Endothelial cell of umbilical vein (primary cell): ENCODE measurements around the gene FABP1. TPM values are rescaled to one million over a fixed set of nuclear protein-coding genes. Genes with fewer than 3 reads are reported as not detected.

Source experiments
- BruUV-seq: library from RNA; stranded (reverse); fragments of 400-500 nt; replicated peaks from 2 replicates; lab custom pipeline; 2021; lab: Mats Ljungman, UMichigan
- CTCF ChIA-PET: fragments of 300-600, 350-600 bp; sonication (Branson Sonifier 250); formaldehyde crosslinking; loops from one replicate; lab custom pipeline; 2021; ENCODE audit warnings: antibody characterized with exemption, inconsistent platforms; lab: Charles Lee
- POLR2A ChIA-PET: fragments of 300-600, 350-600 bp; sonication (Branson Sonifier 250); formaldehyde crosslinking; loops from one replicate; lab custom pipeline; 2021; ENCODE audit warnings: antibody characterized with exemption, inconsistent platforms; lab: Charles Lee
- DNase-seq: peaks from one replicate; pipeline ENCODE4 v3.0.0-alpha.2; 2011; ENCODE audit warnings: low read depth, low spot score
- FAIRE-seq: peaks from 2 replicates; lab custom pipeline; 2011; peaks lifted over from hg19 to GRCh38; lab: Jason Lieb, UNC
- H2AFZ ChIP-seq: 2 replicates; pipeline ENCODE4 v1.6.0; 2012; ENCODE audit warnings: low read depth, low read length, control low read depth, inconsistent platforms
- H3K27ac ChIP-seq: 2 replicates; pipeline ENCODE4 v1.5.1; 2011; ENCODE audit warnings: low read depth, mild to moderate bottlenecking, control low read depth, low read length, moderate library complexity; ENCODE audit not compliant: insufficient read depth
- H3K27me3 ChIP-seq, 2 experiments: 2 replicates each; pipeline versions ENCODE4 v1.6.0 to v1.6.1; 2011; ENCODE audit warnings: low read length in 2 of 2, mixed read lengths in 1 of 2; ENCODE audit not compliant: control insufficient read depth in 2 of 2, insufficient read depth in 2 of 2
- H3K36me3 ChIP-seq, 2 experiments: 2 replicates in 1 of 2; 3 replicates in 1 of 2; pipeline ENCODE4 v1.5.1; 2011; ENCODE audit warnings: low read length in 2 of 2, mild to moderate bottlenecking in 1 of 2, moderate library complexity in 1 of 2; ENCODE audit not compliant: control insufficient read depth in 2 of 2, insufficient read depth in 2 of 2; ENCODE audit errors: extremely low read depth in 1 of 2
- H3K4me1 ChIP-seq: 3 replicates; pipeline ENCODE4 v1.5.1; 2011; ENCODE audit warnings: mild to moderate bottlenecking, low read length; ENCODE audit not compliant: control insufficient read depth, insufficient read depth; ENCODE audit errors: extremely low read depth
- H3K4me2 ChIP-seq: 2 replicates; pipeline ENCODE4 v1.6.1; 2011; ENCODE audit warnings: low read length, control low read depth, mixed read lengths; ENCODE audit not compliant: insufficient read depth
- H3K4me3 ChIP-seq, 3 experiments: fragments of 200-600 bp in 1 of 3; sonication (generic), shearing (Covaris generic) in 1 of 3; replicated peaks in 1 of 3; 2 replicates each; pipeline ENCODE4 v1.5.1; 2011 to 2016; ENCODE audit warnings: control low read depth in 3 of 3, low read length in 3 of 3, mild to moderate bottlenecking in 2 of 3, inconsistent platforms in 1 of 3, low read depth in 1 of 3, moderate library complexity in 1 of 3; ENCODE audit not compliant: insufficient read depth in 1 of 3
- H3K79me2 ChIP-seq: 2 replicates; pipeline ENCODE4 v1.6.0; 2012; ENCODE audit warnings: low read length, inconsistent platforms; ENCODE audit not compliant: control insufficient read depth, insufficient read depth
- H3K9ac ChIP-seq: replicated peaks from 2 replicates; pipeline ENCODE3; 2011; ENCODE audit warnings: low read length, control low read depth; ENCODE audit not compliant: insufficient read depth; ENCODE audit errors: extremely low read depth
- H3K9me1 ChIP-seq: replicated peaks from 3 replicates; pipeline ENCODE4 v1.6.0; 2011; ENCODE audit warnings: mild to moderate bottlenecking, low read length; ENCODE audit not compliant: control insufficient read depth, insufficient read depth; ENCODE audit errors: extremely low read depth
- H3K9me3 ChIP-seq: replicated peaks from 2 replicates; pipeline ENCODE4 v1.5.1; 2012; ENCODE audit warnings: low read length, inconsistent platforms; ENCODE audit not compliant: control insufficient read depth, insufficient read depth
- H4K20me1 ChIP-seq: replicated peaks from 2 replicates; pipeline ENCODE3; 2011; ENCODE audit warnings: mild to moderate bottlenecking, low read length; ENCODE audit not compliant: control insufficient read depth, insufficient read depth; ENCODE audit errors: extremely low read depth
- EZH2 ChIP-seq: IDR thresholded peaks from 2 replicates; pipeline ENCODE4 v1.6.1; 2012; ENCODE audit warnings: borderline replicate concordance, low read depth, mild to moderate bottlenecking, moderate library complexity, low read length, inconsistent platforms; ENCODE audit not compliant: severe bottlenecking
- FOS ChIP-seq: IDR thresholded peaks from 2 replicates; pipeline ENCODE4 v1.6.1; 2011; ENCODE audit warnings: mild to moderate bottlenecking, low read length, moderate library complexity, borderline replicate concordance; ENCODE audit not compliant: insufficient read depth
- GATA2 ChIP-seq: IDR thresholded peaks from 2 replicates; pipeline ENCODE4 v1.7.0; 2011; ENCODE audit warnings: low read depth, mild to moderate bottlenecking, moderate library complexity, mixed read lengths, low read length; ENCODE audit not compliant: insufficient read length, insufficient read depth
- JUN ChIP-seq: IDR thresholded peaks from 2 replicates; pipeline ENCODE4 v1.6.1; 2011; ENCODE audit warnings: borderline replicate concordance, low read depth; ENCODE audit not compliant: insufficient read length, insufficient read depth
- MAX ChIP-seq: IDR thresholded peaks from 2 replicates; pipeline ENCODE4 v1.6.1; 2011; ENCODE audit not compliant: insufficient read depth, insufficient read length
- MYC ChIP-seq: IDR thresholded peaks from one replicate; pipeline ENCODE4 v1.6.1; 2011; ENCODE audit warnings: mild to moderate bottlenecking, low read depth, low read length
- POLR2A ChIP-seq: IDR thresholded peaks from 2 replicates; pipeline ENCODE4 v1.6.1; 2012; ENCODE audit warnings: low read depth, mild to moderate bottlenecking, control low read depth, low read length
- POLR2AphosphoS5 ChIP-seq: IDR thresholded peaks from 2 replicates; pipeline ENCODE4 v1.6.1; 2012; ENCODE audit warnings: low read depth, mild to moderate bottlenecking, control low read depth, low read length, moderate library complexity; ENCODE audit not compliant: insufficient read depth
- dilution Hi-C: fragments of 300-500 bp; cut with MboI; formaldehyde crosslinking; loops from one replicate; pipeline ENCODE4 v1.15.0; 2019; ENCODE audit warnings: low sequenced_read_pairs; ENCODE audit not compliant: extremely low pct_ligation_motif_present
- intact Hi-C: fragments of 100-400 bp; cut with micrococcal nuclease; formaldehyde crosslinking; loops from one replicate; pipeline ENCODE4 v1.10.0; 2022
- polyA plus RNA-seq, 4 experiments: library from polyadenylated mRNA; depleted of rRNA in 3 of 4; stranded (reverse) in 3 of 4; unstranded in 1 of 4; fragments of >200 nt; gene quantifications; 2 replicates each; pipeline versions ENCODE4 v1.2.1 to v1.2.3, GENCODE V29; 2011 to 2012; ENCODE audit warnings: missing spikeins in 1 of 4
- total RNA-seq: library from RNA; stranded (reverse); gene quantifications from 2 replicates; pipeline ENCODE4 v1.2.3, GENCODE V29; 2021
- TF ChIP-seq, protein P1 (sequence below), 2 donors: IDR thresholded peaks; 1 replicate in 1 of 2; 2 replicates in 1 of 2; pipeline ENCODE4 v1.5.1; 2011; ENCODE audit warnings: low read length in 2 of 2, mild to moderate bottlenecking in 2 of 2, moderate library complexity in 2 of 2, control low read depth in 1 of 2, inconsistent platforms in 1 of 2, low read depth in 1 of 2; ENCODE audit not compliant: insufficient read depth in 1 of 2; ENCODE audit errors: extremely low read depth in 1 of 2

FABP1 gene
- total and polyA plus RNA-seq, 2 donors (not counting 3 experiments of a cell fraction or from before 2014, with no cell fraction given): not detected

- CTCF ChIA-PET: interaction anchor here (2.0 kb wide), 1 partner anchor 21 kb away, joined by 17 read pairs; no protein-coding TSS in a partner anchor
- FAIRE-seq: no peak
- intact Hi-C loops: no loop called here
These were observed 45.8 kb downstream of the FABP1 start for GRCh38 chr2:88081924-88082608.

More at GRCh38 chr2:88081924-88082608, 45.8 kb downstream of the FABP1 start:
- H3K9me3 ChIP-seq: no peaks in the 10 kb centered on the region
- H3K4me3 ChIP-seq: no peak overlapping the region
- no peaks in the 10 kb centered on the region for H3K9me1 ChIP-seq
- TF ChIP-seq POLR2AphosphoS5 (no peak), GATA2 (no peak), FOS (no peak), EZH2 (no peak), MAX (no peak), MYC (no peak), JUN (no peak), POLR2A (no peak)
- TF ChIP-seq, protein P1, sequence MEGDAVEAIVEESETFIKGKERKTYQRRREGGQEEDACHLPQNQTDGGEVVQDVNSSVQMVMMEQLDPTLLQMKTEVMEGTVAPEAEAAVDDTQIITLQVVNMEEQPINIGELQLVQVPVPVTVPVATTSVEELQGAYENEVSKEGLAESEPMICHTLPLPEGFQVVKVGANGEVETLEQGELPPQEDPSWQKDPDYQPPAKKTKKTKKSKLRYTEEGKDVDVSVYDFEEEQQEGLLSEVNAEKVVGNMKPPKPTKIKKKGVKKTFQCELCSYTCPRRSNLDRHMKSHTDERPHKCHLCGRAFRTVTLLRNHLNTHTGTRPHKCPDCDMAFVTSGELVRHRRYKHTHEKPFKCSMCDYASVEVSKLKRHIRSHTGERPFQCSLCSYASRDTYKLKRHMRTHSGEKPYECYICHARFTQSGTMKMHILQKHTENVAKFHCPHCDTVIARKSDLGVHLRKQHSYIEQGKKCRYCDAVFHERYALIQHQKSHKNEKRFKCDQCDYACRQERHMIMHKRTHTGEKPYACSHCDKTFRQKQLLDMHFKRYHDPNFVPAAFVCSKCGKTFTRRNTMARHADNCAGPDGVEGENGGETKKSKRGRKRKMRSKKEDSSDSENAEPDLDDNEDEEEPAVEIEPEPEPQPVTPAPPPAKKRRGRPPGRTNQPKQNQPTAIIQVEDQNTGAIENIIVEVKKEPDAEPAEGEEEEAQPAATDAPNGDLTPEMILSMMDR (IDR thresholded peaks at IDR 0.05; ENCODE audit: extremely low read depth in 1 of 2, insufficient read depth in 1 of 2, low read depth in 1 of 2, low read length in 2 of 2): no peak
- no peak overlapping the region for H3K4me2 ChIP-seq
- no peak overlapping the region for H3K9ac ChIP-seq
- POLR2A ChIA-PET: no interaction called here
- H3K36me3 ChIP-seq: no peaks in the 10 kb centered on the region
- H3K79me2 ChIP-seq: no peaks in the 10 kb centered on the region
- dilution Hi-C loops: no loop called here
- no TSS peak for BruUV-seq
- no peaks in the 10 kb centered on the region for H4K20me1 ChIP-seq
- DNase-seq: no peak
- no peak overlapping the region for H2AFZ ChIP-seq
- H3K4me1 ChIP-seq: no peaks in the 10 kb centered on the region
- no peaks in the 10 kb centered on the region for H3K27me3 ChIP-seq
- no peak overlapping the region for H3K27ac ChIP-seq
